Coronary artery (tissue), 2 donors: ENCODE measurements around the gene TOX4.

ENCODE experiments used
- DNase-seq: peaks from one replicate; pipeline ENCODE4 v3.0.0-alpha.2; 2017; ENCODE audit warnings: low spot score
- H3K27ac ChIP-seq, 2 donors: fragments of 200-600 bp; sonication (generic); one replicate each; pipeline ENCODE4 v1.5.1; 2016 to 2019
- H3K4me3 ChIP-seq: fragments of 200-600 bp; sonication (generic); 2 replicates; pipeline ENCODE4 v1.5.1; 2016; ENCODE audit warnings: mild to moderate bottlenecking, moderate library complexity
- TF ChIP-seq, protein P1 (sequence below): fragments of 200-600 bp; sonication (generic); IDR thresholded peaks from one replicate; pipeline ENCODE4 v1.5.1; 2019; ENCODE audit warnings: antibody characterized with exemption

The TOX4 gene

DNA sequence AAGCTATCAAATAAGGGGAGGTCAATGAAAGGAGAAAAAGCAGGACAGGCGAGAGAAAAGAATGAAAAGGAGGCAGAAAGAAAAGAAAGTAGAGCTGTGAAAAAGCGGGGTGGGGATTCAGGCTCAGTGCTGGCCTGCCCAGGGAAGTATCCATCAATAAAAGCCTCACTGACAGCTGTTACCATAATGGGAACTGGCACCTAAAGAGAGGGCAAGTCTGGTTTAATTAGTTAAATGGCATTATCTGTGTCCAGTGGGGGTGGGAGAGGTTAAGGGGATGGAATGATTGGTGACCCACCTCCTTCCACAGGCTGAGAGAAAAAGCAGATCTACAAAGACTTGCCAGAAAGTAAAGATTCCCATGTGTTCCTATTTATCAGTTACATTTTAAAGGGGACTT lies 41.7 kb downstream of the TOX4 start:
- DNase-seq, result no peak
- Histone ChIP-seq H3K4me3 (no peak overlapping the region), H3K27ac (no peak overlapping the region)
- TF ChIP-seq, protein P1, sequence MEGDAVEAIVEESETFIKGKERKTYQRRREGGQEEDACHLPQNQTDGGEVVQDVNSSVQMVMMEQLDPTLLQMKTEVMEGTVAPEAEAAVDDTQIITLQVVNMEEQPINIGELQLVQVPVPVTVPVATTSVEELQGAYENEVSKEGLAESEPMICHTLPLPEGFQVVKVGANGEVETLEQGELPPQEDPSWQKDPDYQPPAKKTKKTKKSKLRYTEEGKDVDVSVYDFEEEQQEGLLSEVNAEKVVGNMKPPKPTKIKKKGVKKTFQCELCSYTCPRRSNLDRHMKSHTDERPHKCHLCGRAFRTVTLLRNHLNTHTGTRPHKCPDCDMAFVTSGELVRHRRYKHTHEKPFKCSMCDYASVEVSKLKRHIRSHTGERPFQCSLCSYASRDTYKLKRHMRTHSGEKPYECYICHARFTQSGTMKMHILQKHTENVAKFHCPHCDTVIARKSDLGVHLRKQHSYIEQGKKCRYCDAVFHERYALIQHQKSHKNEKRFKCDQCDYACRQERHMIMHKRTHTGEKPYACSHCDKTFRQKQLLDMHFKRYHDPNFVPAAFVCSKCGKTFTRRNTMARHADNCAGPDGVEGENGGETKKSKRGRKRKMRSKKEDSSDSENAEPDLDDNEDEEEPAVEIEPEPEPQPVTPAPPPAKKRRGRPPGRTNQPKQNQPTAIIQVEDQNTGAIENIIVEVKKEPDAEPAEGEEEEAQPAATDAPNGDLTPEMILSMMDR, result no peak

DNA sequence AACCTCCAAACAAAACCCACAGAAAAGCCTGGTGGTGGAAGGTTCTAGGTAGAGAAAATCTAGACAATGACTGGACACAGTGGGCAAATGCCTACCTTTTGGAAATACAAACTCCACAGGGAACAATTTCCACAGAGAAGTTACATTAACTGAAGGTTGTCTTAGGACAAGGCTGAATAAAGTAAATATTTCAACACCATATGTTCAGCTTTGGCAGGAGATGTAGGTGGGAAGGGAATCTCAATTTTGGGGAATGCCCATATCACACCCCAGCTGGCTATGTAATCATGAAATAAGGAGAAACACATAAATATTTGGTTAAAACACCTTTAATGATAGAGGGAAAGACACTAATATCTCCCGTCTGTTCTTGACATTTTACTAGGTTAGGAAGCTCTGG lies 43.8 kb downstream of the TOX4 start:
- TF ChIP-seq, protein P1, result no peak
- DNase-seq, result no peak

DNA sequence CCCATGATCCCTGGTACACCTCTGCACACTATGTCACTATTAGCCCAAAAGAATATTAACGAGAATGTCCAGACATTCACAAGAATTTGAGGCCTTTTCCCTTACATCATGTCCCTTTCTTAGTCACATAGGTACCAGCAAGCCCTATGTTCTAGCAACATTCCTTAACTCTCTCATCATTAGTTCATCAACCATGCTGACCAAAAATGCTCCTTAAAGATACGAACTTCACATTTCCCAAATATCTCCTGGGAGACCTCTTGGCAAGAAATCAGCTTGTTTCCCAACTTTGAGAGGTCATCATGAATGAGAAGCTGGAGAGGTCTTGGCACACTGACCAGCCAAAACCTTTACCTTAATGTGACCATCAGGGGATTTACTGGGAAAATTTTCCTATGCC lies 44.5 kb downstream of the TOX4 start:
- no peak for DNase-seq
- Histone ChIP-seq H3K27ac (no peak overlapping the region), H3K4me3 (no peak overlapping the region)
- TF ChIP-seq, protein P1, result no peak

More for the DNA sequence above, 43.8 kb downstream of the TOX4 start:
- H3K27ac ChIP-seq, result no peak overlapping the region
- H3K4me3 ChIP-seq, result no peak overlapping the region

DNA sequence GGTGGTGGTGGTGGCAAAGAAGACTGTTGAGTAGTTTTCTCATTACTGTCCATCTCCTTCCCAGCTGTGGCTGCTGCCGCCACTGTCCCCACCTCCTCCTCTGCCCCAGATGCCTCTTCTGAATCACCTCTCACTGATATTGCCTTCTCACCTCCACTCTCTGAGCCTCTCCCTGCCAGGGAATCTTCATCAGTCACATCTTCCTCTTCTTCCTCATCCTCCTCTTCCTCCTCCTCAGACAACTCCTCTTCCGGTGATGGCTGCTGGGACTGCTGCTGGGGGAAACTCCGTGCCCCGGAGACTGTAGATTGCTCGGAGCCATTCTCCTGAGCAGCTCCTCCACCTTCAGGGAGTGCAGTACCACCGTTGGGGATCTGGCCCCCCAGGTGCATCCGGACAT lies 46.2 kb downstream of the TOX4 start:
- no peak for DNase-seq
- TF ChIP-seq, protein P1, result no peak
- H3K27ac ChIP-seq, result no peak overlapping the region
- no peak overlapping the region for H3K4me3 ChIP-seq

DNA sequence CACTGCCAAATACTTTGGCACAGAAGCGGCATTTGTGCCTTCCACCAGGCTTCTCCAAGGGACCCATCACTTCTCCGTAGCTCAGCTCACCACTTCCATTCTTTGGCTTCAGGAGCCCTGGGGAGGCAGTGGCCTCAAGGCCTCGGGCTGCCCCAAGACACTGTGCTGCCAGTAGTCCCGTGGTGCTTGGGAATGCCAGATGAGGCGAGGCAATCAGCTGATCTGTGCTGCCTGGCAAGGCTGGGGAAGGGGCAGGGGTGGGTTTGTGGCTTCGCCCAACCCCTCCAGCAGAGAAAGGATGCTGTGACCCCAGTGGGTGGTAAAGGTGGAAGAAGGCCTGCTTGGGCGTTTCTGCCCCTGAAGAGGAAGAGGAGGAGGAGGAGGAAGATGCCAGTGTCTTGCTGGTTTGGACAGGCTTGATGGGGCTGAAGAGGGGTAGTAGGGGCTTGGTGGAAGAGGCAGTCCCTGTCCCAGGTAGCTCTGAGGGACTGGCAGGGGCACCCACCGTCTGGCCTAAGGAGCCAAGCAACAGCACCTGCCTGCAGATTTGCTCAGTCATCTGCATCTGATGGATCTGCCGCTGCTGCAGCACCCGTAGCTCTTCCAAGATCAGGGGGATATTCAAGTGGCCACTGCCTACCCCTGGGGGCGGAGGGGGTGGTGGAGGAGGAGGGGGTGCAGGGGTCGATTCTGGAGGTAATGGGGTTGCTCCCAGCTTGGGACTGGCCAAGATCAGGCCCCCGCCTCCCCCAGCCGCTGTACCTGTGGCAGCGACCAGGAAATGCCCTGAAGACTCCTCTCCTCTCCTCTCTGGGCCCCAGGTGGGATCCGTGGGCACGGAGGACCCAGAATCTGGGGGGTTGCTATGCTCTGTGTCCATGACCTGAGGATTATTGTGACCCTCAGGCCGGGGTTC lies 47.8 kb downstream of the TOX4 start:
- DNase-seq, result no peak
- peak overlapping the region; percentile 68 to 87 for H3K27ac ChIP-seq
- TF ChIP-seq, protein P1, result no peak
- H3K4me3 ChIP-seq, result peak overlapping the region; percentile 98

DNA sequence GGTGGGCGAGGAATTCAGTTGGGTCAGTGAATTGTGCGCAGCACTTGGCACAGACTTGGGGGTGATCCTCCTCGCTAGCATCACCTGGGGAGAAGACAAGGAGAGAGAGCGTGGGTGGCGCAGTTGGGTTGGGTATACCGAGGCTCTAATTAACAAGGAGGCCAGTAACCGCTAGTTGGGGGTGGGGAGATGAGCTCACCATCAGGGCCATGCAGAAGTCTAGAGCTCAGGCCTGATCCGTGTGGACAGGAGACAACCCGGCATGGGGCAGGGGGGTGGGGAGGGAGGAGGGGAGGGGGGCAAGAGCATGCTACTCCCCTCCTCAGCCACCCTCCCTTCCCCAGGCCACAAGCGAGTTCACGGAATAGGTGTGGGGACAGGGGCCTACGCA lies 48.6 kb downstream of the TOX4 start:
- TF ChIP-seq, protein P1, result no peak
- Histone ChIP-seq H3K4me3 (peak overlapping the region; percentile 98), H3K27ac (peak overlapping the region; percentile 68 to 87)
- no peak for DNase-seq
